Activated T-cell treated with anti-CD3 and anti-CD28 coated beads, Interleukin-2, amount 50 U/mL, for 48 hours (primary cell): ENCODE data around the gene PALLD.
"Not testable (repeated sequence)": the region's sequence is repeated elsewhere in the genome, so short reads cannot be mapped to it uniquely, and the experiment has no call there.

Experiments used
- DNase-seq, 2 experiments: peaks; one replicate each; pipeline ENCODE4 v3.0.0-alpha.2; 2020

PALLD gene

GRCh38 chr4:168679397-168679796 lies 182.5 kb downstream of the PALLD start:
- no peak for DNase-seq

- DNase-seq, result no peak
These were observed 183.0 kb downstream of the PALLD start for GRCh38 chr4:168679819-168680218.

- DNase-seq, result no peak
These were observed 186.1 kb downstream of the PALLD start for GRCh38 chr4:168682898-168683500.

- DNase-seq, result no peak
These were observed 186.7 kb downstream of the PALLD start for GRCh38 chr4:168683595-168683994.

- DNase-seq, result no peak
These were observed 188.4 kb downstream of the PALLD start for GRCh38 chr4:168685136-168685809.

- DNase-seq, result no peak
These were observed 191.7 kb downstream of the PALLD start for GRCh38 chr4:168688584-168688983.

GRCh38 chr4:168689791-168690190 lies 192.9 kb downstream of the PALLD start:
- DNase-seq, result no peak

- DNase-seq, result no peak
These were observed 193.3 kb downstream of the PALLD start for GRCh38 chr4:168690199-168690598.

GRCh38 chr4:168691631-168692369 lies 194.9 kb downstream of the PALLD start:
- DNase-seq, result no peak

GRCh38 chr4:168693750-168694490 lies 197.1 kb downstream of the PALLD start:
- no peak for DNase-seq

GRCh38 chr4:168694667-168695066 lies 197.8 kb downstream of the PALLD start:
- no peak for DNase-seq

- DNase-seq, result no peak
These were observed 198.4 kb downstream of the PALLD start for GRCh38 chr4:168695288-168695687.

- no peak for DNase-seq
These were observed 199.4 kb downstream of the PALLD start for GRCh38 chr4:168696280-168696679.

GRCh38 chr4:168696826-168697225 lies 200.0 kb downstream of the PALLD start:
- DNase-seq, result no peak

- DNase-seq, result no peak
These were observed 202.5 kb downstream of the PALLD start for GRCh38 chr4:168699224-168699878.

GRCh38 chr4:168701061-168701460 lies 204.2 kb downstream of the PALLD start:
- DNase-seq, result no peak

- not testable (repeated sequence) for DNase-seq
These were observed 205.8 kb downstream of the PALLD start for GRCh38 chr4:168702581-168703087.

GRCh38 chr4:168705121-168705520 lies 208.3 kb downstream of the PALLD start:
- DNase-seq, result no peak

- no peak for DNase-seq
These were observed 210.4 kb downstream of the PALLD start for GRCh38 chr4:168707205-168707604.

GRCh38 chr4:168708108-168708507 lies 211.3 kb downstream of the PALLD start:
- no peak for DNase-seq

- DNase-seq, result no peak
These were observed 213.6 kb downstream of the PALLD start for GRCh38 chr4:168710353-168710946.
